GM19328 (cell line): ENCODE data around the gene CLCNKA.
"Not testable (repeated sequence)": the region's sequence is repeated elsewhere in the genome, so short reads cannot be mapped to it uniquely, and the experiment has no call there.

Experiments
- ATAC-seq: cut with Tn5 transposase; IDR thresholded peaks from one replicate; pipeline ENCODE4 v1.9.1; 2021; ENCODE audit warnings: mild to moderate bottlenecking, moderate library complexity; ENCODE audit not compliant: unreplicated experiment

CLCNKA gene

GRCh38 chr1:16039871-16040270 is 18.0 kb downstream of the CLCNKA start:
- ATAC-seq, result not testable (repeated sequence)

DNA sequence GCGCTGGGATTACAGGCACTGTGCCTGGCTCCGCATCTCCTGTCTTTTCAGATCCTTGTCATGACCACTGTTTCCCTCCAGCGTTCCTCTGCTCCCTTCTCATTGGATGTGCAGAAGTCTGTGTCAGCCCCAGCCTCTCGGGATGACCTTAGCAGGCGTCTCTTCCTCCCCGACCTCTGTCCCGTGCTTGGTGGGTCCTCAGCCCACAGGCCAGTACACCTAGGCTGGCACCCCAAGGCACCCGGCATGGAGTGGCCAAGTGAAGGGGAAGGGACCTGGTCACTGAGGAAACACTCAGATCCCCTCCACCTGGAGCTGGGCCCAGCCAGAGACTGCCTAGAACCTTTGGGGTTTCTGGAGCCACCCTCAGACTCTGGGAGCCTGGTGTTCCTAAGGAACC is 19.4 kb downstream of the CLCNKA start:
- ATAC-seq, result no peak

- ATAC-seq, result no peak
Observed at GRCh38 chr1:16042096-16042495, 20.3 kb downstream of the CLCNKA start.

- not testable (repeated sequence) for ATAC-seq
Observed at GRCh38 chr1:16042654-16043053, 20.8 kb downstream of the CLCNKA start.

DNA sequence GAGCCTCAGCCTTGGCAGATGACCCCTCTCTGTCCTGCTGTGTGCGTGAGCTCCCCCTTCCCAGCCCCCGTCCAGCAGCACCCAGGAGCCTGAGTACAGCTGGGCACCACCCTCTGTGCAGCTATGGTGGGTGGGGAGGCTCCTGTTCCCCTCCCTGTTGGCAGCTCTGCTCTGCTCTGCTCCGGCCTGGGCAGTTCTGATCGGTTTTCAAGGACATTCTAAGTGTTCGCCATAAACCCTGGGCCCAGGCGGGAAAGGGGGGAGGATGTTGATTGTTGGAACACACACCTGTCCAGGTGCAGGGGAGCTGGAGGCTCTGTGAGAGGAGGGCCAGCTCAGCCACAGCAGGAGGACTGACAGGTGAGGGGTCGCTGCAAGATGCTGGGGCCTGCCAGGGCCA is 21.7 kb downstream of the CLCNKA start, which contains the start of gene CLCNKB:
Gene CLCNKB (plus strand): TSS at position 262 of the 400 bp plus-strand sequence. CDS start 711 bp downstream, outside the sequence.
- ATAC-seq, result no peak

DNA sequence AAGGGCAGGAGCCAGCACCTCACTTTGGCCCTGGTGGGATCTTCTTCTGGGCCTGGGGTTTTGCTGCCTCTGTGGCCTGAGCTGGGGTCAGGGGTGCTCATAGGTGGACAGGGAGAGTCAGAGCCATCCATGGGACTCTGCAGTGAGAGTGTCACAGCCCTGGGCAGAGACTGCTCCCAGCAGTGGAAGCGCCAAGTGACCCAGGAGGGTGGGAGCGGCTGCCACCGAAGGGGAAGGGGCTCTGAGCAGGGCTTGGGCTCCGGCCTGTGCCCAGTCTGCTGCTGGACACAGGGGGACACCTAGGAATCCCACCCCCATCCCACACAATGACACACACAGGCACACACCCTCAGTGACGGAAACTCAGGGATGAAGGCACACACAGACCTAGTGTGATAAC is 22.1 kb downstream of the CLCNKA start:
- no peak for ATAC-seq

DNA sequence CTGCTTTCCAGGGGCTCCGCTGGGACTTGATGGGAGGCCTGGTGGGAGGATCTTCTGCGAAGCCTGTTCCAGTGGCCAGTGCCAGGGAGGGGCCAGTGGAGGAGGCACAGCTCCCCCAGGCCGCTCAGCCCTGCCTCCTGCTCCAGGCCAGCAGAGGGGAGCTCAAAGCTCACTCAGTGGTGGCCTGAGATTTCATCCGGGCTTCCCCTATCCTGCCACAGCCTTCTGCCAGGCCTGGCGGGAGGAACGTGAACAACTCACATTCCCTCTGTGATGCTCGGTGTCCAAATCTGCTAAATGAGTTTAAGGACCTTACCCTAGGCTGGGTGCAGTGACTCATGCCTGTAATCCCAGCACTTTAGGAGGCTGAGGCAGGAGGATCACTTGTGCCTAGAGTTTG is 25.0 kb downstream of the CLCNKA start:
- ATAC-seq, result no peak

GRCh38 chr1:16047791-16048475 is 26.1 kb downstream of the CLCNKA start:
- no peak for ATAC-seq

GRCh38 chr1:16048573-16049189 is 26.8 kb downstream of the CLCNKA start:
- ATAC-seq, result no peak

- ATAC-seq, result no peak
Observed at GRCh38 chr1:16050328-16050727, 28.5 kb downstream of the CLCNKA start.

GRCh38 chr1:16051039-16051438 is 29.2 kb downstream of the CLCNKA start:
- ATAC-seq, result no peak

GRCh38 chr1:16051949-16052348 is 30.1 kb downstream of the CLCNKA start:
- ATAC-seq, result not testable (repeated sequence)

GRCh38 chr1:16053781-16054502 is 32.1 kb downstream of the CLCNKA start:
- ATAC-seq, result no peak

DNA sequence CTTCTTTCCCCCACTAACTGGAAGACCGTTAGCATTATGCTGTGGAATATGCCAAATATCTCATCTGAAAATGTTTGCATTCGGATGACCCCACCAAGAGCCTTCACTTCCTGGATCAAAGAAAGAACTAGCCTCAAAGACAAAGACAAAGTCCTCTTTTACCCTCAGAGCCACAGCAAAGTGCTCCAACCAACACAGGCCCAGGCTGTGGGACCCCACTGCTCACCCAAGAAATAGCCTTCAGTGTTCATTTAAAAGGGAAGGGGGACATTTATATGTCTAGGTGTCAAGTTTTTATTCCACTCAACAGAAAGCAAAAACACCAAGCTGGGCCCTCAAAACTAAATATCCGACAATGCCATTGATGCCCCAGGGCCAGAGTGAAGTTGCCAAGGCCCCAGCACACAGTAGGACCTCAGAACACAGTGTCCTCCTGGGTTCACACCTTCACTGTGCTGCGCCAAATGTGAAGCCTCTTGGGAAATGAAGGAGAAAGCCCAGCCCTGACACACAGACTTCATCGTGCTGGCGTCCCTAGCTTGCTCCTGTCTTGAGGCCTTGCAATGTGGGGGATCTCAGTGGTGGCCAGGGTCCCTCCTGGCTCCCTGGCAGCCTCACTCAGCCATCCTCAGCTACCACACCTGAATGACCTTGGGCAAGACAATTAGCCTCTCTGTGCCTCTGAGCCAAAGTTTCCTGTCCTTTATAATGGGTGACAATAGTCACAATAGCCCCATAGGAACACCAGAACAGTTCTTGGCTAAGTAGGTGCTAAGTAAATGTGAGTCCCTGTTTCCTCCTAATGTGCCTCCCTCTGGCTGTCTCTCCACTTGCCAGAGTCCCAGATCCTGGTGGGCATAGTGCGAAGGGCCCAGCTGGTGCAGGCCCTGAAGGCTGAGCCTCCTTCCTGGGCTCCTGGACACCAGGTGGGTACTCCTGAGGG is 33.0 kb downstream of the CLCNKA start:
- no peak for ATAC-seq

- no peak for ATAC-seq
Observed at GRCh38 chr1:16055613-16056520, 34.0 kb downstream of the CLCNKA start.

GRCh38 chr1:16056521-16056912 is 34.7 kb downstream of the CLCNKA start:
- not testable (repeated sequence) for ATAC-seq

DNA sequence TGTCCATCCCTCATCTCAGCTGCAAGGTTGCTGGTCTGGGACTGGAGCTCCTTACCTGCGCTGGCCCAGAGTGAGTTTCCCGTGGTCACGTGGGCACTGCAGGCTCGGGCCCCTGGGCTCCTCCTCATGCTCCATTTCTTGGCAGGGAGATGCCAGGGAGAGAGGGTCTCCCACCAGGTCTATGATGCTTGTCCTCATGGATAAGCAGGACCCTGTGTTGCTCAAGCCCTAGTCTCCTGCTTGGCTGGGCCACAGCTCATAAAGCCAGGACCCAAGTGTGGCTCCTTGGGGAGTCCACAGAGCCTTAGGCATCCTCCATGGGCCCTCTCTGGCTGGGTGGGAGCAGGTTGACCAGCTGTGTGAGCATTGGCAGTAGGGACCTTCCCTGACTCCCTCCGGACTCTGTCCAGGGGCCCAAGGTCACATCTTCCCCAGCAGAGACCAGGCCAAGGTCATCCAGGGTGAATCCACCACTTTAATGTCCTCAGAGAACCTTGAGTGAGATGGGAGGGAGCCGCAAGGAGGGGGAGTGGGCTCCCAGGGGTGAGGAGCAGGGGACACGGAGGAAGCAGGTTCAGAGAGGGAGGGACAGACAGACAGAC is 35.6 kb downstream of the CLCNKA start:
- not testable (repeated sequence) for ATAC-seq

DNA sequence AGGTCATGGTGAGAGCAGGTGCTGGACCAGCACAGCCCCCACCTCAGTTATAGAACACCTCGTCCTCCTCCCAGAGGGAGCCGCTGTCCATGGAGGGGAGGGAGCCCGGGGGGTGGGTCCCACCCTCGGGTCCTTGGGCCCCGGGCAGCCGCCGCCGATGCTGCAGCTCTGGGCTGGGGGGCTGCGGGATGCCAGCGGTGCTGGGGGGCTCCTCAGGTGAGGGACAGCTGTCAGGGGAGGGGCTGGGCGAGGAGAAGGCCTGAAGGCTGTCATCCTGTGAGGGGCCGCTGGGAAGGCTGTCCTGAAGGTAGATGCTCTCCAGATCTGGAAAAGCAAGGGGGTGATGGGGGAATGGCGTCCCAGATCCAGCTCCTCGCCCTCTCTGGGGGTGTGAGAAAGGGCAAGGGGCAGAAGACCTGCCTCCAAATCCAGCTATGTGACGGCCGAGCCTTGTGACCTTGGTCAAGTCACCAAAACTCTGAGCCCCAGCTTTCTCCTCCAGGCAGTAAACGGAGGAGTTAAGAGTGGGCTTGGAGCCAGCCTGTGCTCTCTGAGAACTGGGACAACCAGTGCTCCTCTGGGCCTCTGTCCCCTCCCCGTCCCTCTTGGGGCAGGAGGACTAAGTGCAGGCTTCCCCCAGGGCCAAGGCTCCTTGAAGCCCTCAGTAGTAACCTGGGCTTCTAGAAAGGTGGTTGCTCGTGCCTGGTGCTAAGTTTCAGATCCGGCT is 36.7 kb downstream of the CLCNKA start:
- not testable (repeated sequence) for ATAC-seq

- no peak for ATAC-seq
Observed at GRCh38 chr1:16061266-16061665, 39.4 kb downstream of the CLCNKA start.
